ENCODE results near the gene MZF1. TPM values are rescaled to one million over a fixed set of nuclear protein-coding genes. Genes with fewer than 3 reads are reported as not detected.
"Not testable (repeated sequence)": the region's sequence is repeated elsewhere in the genome, so short reads cannot be mapped to it uniquely, and the experiment has no call there.

Gene MZF1
- 70.9 and 71.3 TPM in 2 replicates for total RNA-seq
- long read RNA-seq, partial matches to known transcripts = 0 of 1 reads
- long read RNA-seq, other reads (novel, unspliced or antisense) = 1 of 1 reads

- Mint-ChIP-seq H3K4me3 (ENCODE audit: low read depth) (peak within 1 kb of the TSS; percentile 98), H3K9me3 (ENCODE audit: low read depth) (no peaks in the 10 kb centered on the region), H3K27ac (peak within 1 kb of the TSS; percentile 99), H3K27me3 (no peaks in the 10 kb centered on the region), H3K36me3 (ENCODE audit: insufficient read depth) (peaks cover 4% of the 10 kb centered on the region), H3K4me1 (ENCODE audit: low read depth) (peaks cover 16% of the 10 kb centered on the region)
- peak; percentile 45 for TF ChIP-seq CTCF (IDR thresholded peaks at IDR 0.05; ENCODE audit: unreplicated experiment)
- DNase-seq (ENCODE audit: low spot score, unreplicated experiment) = peak; percentile 99
Measured at GRCh38 chr19:58572818-58573657, at the start of gene MZF1. TSS of gene MZF1 (minus strand) at chr19:58573335. CDS start at chr19:58571389, 1,946 bp downstream.

GRCh38 chr19:58607213-58607612 lies 34.1 kb upstream of the MZF1 start:
- H3K27me3 Mint-ChIP-seq; H3K9me3 Mint-ChIP-seq (ENCODE audit: low read depth); H3K4me3 Mint-ChIP-seq (ENCODE audit: low read depth); H3K4me1 Mint-ChIP-seq (ENCODE audit: low read depth); DNase-seq (ENCODE audit: low spot score, unreplicated experiment); H3K27ac Mint-ChIP-seq; H3K36me3 Mint-ChIP-seq (ENCODE audit: insufficient read depth): not testable (repeated sequence)

- H3K4me3 Mint-ChIP-seq (ENCODE audit: low read depth); H3K27me3 Mint-ChIP-seq; H3K9me3 Mint-ChIP-seq (ENCODE audit: low read depth); H3K27ac Mint-ChIP-seq; H3K36me3 Mint-ChIP-seq (ENCODE audit: insufficient read depth); H3K4me1 Mint-ChIP-seq (ENCODE audit: low read depth); DNase-seq (ENCODE audit: low spot score, unreplicated experiment): not testable (repeated sequence)
Measured at GRCh38 chr19:58606251-58606896, 33.2 kb upstream of the MZF1 start.

- Mint-ChIP-seq H3K27ac (no peak overlapping the region), H3K27me3 (no peaks in the 10 kb centered on the region), H3K4me3 (ENCODE audit: low read depth) (no peak overlapping the region), H3K4me1 (ENCODE audit: low read depth) (no peaks in the 10 kb centered on the region), H3K9me3 (ENCODE audit: low read depth) (no peaks in the 10 kb centered on the region), H3K36me3 (ENCODE audit: insufficient read depth) (peaks cover 9% of the 10 kb centered on the region)
- peak; percentile 6 for DNase-seq (ENCODE audit: low spot score, unreplicated experiment)
- no peak for TF ChIP-seq CTCF (IDR thresholded peaks at IDR 0.05; ENCODE audit: unreplicated experiment)
Measured at GRCh38 chr19:58586133-58586765, 13.1 kb upstream of the MZF1 start.

- no peak for TF ChIP-seq CTCF (IDR thresholded peaks at IDR 0.05; ENCODE audit: unreplicated experiment)
- no peaks in the 10 kb centered on the region for H3K9me3 Mint-ChIP-seq (ENCODE audit: low read depth)
- peaks cover 11% of the 10 kb centered on the region for H3K36me3 Mint-ChIP-seq (ENCODE audit: insufficient read depth)
- H3K4me3 Mint-ChIP-seq (ENCODE audit: low read depth) = no peak overlapping the region
- DNase-seq (ENCODE audit: low spot score, unreplicated experiment) = no peak
- H3K4me1 Mint-ChIP-seq (ENCODE audit: low read depth) = no peaks in the 10 kb centered on the region
- H3K27ac Mint-ChIP-seq = no peak overlapping the region
- no peaks in the 10 kb centered on the region for H3K27me3 Mint-ChIP-seq
Measured at GRCh38 chr19:58585442-58586132, 12.5 kb upstream of the MZF1 start.

Data from progenitor cell of endocrine pancreas (in vitro differentiated cells).